ENCODE data around the gene DNAJB6.

DNAJB6 gene

DNA sequence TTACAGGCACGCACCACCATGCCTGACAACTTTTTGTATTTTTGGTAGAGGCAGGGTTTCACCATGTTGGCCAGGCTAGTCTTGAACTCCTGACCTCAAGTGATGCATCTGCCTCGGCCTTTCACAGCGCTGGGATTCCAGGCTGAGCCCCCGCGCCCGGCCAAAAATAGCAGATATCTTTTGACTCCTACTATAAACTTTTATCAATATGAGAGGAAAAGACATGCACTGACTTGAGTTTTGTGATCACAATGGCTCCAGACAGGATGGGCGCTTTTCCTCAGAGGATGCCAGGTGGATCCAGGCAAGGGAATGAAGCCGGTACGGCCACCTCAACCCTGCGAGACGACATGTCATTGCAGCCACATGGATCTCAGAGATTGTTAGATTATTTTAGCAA lies 123.9 kb downstream of the DNAJB6 start:
- H3K36me3 ChIP-seq (ENCODE audit: control insufficient read depth, insufficient read depth, low read length, severe bottlenecking): no peaks in the 10 kb centered on the region
- peaks cover 23% of the 10 kb centered on the region for H3K27me3 ChIP-seq (replicated peaks; ENCODE audit: control insufficient read depth, insufficient read depth, low read length)
- no peak overlapping the region for H3K4me3 ChIP-seq (ENCODE audit: low read length)
- no peaks in the 10 kb centered on the region for H3K4me1 ChIP-seq (ENCODE audit: control insufficient read depth, insufficient read depth, low read length)
- H3K9ac ChIP-seq (ENCODE audit: low read length): no peak overlapping the region
- H3K9me3 ChIP-seq (ENCODE audit: control insufficient read depth, low read length): no peaks in the 10 kb centered on the region
- no peak for DNase-seq (ENCODE audit: low read depth)

DNA sequence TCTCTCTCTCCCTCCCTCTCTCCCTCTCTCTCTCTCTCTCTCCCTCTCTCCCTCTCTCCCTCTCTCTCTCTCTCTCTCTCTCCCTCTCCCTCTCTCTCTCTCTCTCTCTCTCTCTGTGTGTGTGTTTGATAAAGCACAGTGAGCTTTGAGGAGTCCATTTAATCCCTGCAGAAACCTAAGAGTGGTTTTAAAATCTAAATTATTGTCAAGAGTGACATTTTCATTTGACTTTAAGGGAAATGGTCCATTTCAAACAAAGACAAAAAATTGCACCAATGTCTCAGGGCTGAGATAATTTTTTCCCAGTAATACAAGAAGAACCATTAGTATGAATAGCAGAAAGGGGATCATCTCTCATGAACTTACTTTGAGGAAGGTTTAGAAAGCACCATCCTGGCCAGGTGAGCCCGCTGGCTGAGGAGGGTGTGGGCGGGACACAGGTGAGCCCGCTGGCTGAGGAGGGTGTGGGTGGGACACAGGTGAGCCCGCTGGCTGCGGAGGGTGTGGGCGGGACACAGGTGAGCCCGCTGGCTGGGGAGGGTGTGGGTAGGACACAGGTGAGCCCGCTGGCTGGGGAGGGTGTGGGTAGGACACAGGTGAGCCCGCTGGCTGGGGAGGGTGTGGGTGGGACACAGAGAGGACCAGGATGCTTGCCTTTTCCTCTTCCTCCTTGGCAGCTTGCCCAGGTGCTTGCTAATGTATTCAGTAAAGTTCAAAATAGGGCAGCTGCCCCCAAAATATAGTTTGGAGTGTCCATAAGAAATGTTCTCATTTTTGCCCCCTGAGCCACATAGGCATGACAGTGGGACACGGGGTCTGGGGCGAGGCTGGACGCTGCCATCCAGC lies 125.0 kb downstream of the DNAJB6 start:
- Histone ChIP-seq H3K9me3 (ENCODE audit: control insufficient read depth, low read length) (peaks cover 4% of the 10 kb centered on the region), H3K27me3 (replicated peaks; ENCODE audit: control insufficient read depth, insufficient read depth, low read length) (peaks cover 27% of the 10 kb centered on the region), H3K4me1 (ENCODE audit: control insufficient read depth, insufficient read depth, low read length) (no peaks in the 10 kb centered on the region), H3K9ac (ENCODE audit: low read length) (no peak overlapping the region), H3K4me3 (ENCODE audit: low read length) (no peak overlapping the region), H3K36me3 (ENCODE audit: control insufficient read depth, insufficient read depth, low read length, severe bottlenecking) (no peaks in the 10 kb centered on the region)
- no peak for DNase-seq (ENCODE audit: low read depth)

DNA sequence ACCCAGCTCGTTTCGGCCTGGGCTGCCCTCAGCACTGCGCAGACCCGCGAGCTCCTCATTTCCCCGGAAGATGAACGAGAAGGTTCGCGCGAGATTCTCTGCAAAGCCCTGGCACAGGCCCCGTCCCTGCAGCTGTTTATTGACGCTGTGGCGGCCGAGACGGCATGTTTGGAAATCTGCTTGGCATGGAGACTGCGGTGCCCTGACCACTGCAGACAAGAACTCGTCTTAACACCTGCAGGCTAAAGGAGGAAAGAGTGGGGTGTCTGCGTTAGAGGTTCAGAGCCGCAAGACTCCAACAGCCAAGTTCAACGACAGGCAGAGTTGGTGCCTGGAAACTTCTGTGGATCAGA lies 125.6 kb downstream of the DNAJB6 start:
- no peaks in the 10 kb centered on the region for H3K4me1 ChIP-seq (ENCODE audit: control insufficient read depth, insufficient read depth, low read length)
- H3K36me3 ChIP-seq (ENCODE audit: control insufficient read depth, insufficient read depth, low read length, severe bottlenecking): no peaks in the 10 kb centered on the region
- no peak overlapping the region for H3K9ac ChIP-seq (ENCODE audit: low read length)
- no peak for DNase-seq (ENCODE audit: low read depth)
- no peak overlapping the region for H3K4me3 ChIP-seq (ENCODE audit: low read length)
- H3K9me3 ChIP-seq (ENCODE audit: control insufficient read depth, low read length): peaks cover 4% of the 10 kb centered on the region
- H3K27me3 ChIP-seq (replicated peaks; ENCODE audit: control insufficient read depth, insufficient read depth, low read length): peaks cover 30% of the 10 kb centered on the region

DNA sequence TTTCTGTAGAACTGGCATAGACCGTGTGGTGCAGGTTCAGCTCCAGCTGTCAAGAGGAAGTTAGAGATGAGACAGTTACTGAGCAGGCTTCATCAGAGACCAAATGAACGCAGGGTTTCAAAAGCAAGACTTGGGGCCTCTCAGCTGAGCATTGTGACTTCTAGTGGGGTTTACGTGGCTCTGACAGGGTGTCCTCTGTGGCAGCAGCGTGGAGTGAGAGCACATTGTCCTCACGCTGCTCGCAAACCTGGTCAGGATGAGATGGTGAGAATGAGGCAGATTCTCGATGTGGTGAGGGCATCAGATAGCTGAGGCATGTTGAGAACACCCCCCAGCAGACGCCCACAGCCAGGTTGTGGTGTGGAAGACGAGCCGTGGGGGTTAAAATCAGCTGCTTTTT lies 126.0 kb downstream of the DNAJB6 start:
- H3K9me3 ChIP-seq (ENCODE audit: control insufficient read depth, low read length): peaks cover 4% of the 10 kb centered on the region
- no peaks in the 10 kb centered on the region for H3K4me1 ChIP-seq (ENCODE audit: control insufficient read depth, insufficient read depth, low read length)
- H3K4me3 ChIP-seq (ENCODE audit: low read length): no peak overlapping the region
- no peaks in the 10 kb centered on the region for H3K36me3 ChIP-seq (ENCODE audit: control insufficient read depth, insufficient read depth, low read length, severe bottlenecking)
- DNase-seq (ENCODE audit: low read depth): no peak
- H3K27me3 ChIP-seq (replicated peaks; ENCODE audit: control insufficient read depth, insufficient read depth, low read length): peaks cover 32% of the 10 kb centered on the region
- no peak overlapping the region for H3K9ac ChIP-seq (ENCODE audit: low read length)

DNA sequence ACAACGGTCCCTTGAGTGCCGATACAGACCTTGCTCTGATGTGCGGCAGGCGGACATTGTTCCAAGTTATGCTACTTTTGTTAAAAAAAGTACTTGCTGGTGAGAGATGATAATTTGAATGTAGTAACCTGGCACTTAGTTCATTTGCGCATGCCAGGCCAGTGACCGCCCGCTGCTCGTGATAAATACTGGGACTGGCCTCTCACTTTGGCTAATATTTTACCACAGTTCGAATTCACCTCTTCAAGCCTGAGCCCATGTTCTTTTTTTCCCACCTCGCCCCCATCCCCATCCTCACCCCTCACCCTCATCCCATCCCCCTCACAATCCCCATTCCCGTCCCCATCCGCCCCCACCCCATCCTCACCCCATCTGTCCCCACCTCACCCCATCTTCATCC lies 126.4 kb downstream of the DNAJB6 start:
- H3K27me3 ChIP-seq (replicated peaks; ENCODE audit: control insufficient read depth, insufficient read depth, low read length): peaks cover 28% of the 10 kb centered on the region
- DNase-seq (ENCODE audit: low read depth): no peak
- H3K9me3 ChIP-seq (ENCODE audit: control insufficient read depth, low read length): peaks cover 4% of the 10 kb centered on the region
- no peak overlapping the region for H3K4me3 ChIP-seq (ENCODE audit: low read length)
- H3K9ac ChIP-seq (ENCODE audit: low read length): no peak overlapping the region
- H3K4me1 ChIP-seq (ENCODE audit: control insufficient read depth, insufficient read depth, low read length): no peaks in the 10 kb centered on the region
- no peaks in the 10 kb centered on the region for H3K36me3 ChIP-seq (ENCODE audit: control insufficient read depth, insufficient read depth, low read length, severe bottlenecking)

DNA sequence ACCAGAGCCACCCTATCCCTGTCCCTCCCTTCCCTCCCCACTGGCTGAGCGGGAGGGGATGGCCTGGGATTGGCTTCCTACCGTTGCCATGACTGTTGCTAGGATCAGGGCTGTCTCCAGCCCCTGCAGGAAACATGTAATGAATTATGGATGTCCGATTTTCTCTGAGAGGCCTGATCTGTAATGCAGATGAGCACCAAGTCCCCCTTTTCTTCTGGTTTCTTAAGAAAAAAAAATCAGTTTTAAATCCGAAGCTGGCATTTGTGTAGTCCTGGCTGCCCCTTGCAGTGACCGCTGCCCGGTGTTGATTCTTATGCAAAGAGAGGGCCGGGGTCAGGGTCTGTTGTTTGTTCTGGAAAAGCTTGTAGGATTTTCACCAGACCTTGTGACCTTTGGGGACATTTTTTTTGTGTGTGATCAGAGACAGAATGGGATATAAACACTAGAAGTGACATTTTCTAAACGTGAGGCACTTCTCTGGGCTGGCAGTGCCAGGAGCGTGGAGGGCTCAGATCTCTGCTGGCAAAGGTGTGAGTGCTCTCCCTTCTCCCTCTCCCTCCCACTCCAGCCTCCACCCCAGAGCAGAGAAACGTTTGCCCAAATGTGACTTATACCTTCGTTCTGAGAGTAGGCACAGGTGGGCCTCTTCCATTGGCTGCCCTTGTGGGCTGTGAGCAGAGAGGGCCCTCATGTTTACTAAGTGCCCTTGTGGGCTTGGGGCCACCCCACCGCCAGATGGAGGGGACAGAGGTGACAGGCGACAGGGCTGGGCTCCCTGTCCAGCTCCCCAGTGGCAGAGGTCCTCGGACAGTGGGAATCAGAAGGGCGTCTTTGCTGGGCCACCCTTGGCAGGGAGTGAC lies 127.5 kb downstream of the DNAJB6 start:
- Histone ChIP-seq H3K4me1 (ENCODE audit: control insufficient read depth, insufficient read depth, low read length) (no peaks in the 10 kb centered on the region), H3K36me3 (ENCODE audit: control insufficient read depth, insufficient read depth, low read length, severe bottlenecking) (no peaks in the 10 kb centered on the region), H3K4me3 (ENCODE audit: low read length) (no peak overlapping the region), H3K9ac (ENCODE audit: low read length) (no peak overlapping the region), H3K27me3 (replicated peaks; ENCODE audit: control insufficient read depth, insufficient read depth, low read length) (peaks cover 25% of the 10 kb centered on the region), H3K9me3 (ENCODE audit: control insufficient read depth, low read length) (peaks cover 4% of the 10 kb centered on the region)
- DNase-seq (ENCODE audit: low read depth): no peak

DNA sequence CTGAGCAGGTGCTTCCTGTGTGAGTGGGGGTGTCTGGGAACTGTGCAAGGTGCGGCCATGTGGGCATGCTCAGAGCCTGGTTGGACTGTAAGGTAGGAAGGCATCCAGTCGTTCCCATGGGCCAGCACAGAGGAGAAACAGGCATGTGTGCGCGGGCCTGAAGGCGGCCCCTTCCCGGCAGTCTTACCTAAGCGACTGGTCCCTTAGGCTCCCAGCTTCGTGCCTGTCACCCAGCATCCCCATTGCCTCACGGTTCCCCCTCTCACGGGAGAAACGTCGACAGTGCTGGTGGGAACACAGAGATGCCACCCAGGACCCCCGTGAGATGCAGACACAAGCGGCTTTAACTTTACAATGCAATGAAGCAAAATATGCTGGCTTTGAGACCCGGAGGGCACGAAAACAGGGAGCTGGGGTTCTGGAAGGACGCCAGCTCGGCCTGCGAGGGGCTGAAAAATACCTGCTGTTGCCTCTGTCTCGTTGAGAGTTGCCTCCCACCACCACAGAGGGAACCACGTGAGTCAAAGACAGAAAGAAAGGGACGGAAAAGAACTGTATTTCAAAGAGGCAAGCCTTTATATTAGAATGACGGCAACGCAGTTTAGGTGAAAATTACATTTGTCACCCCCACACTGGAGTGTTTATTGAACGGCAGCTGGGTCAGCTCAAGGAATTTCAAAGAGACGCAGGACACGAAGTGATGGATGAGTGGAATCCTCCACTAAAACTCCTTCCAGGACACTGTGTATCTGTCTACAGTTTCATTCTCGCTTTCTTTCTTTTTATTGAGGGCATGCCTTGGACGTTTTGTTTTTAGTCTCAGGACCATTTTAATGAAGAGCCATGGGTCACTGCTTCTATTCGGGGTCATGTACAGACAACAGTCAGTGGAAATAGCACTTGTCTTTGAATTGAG lies 128.4 kb downstream of the DNAJB6 start:
- H3K9me3 ChIP-seq (ENCODE audit: control insufficient read depth, low read length): peaks cover 4% of the 10 kb centered on the region
- H3K27me3 ChIP-seq (replicated peaks; ENCODE audit: control insufficient read depth, insufficient read depth, low read length): peaks cover 25% of the 10 kb centered on the region
- no peak overlapping the region for H3K4me3 ChIP-seq (ENCODE audit: low read length)
- H3K4me1 ChIP-seq (ENCODE audit: control insufficient read depth, insufficient read depth, low read length): no peaks in the 10 kb centered on the region
- no peaks in the 10 kb centered on the region for H3K36me3 ChIP-seq (ENCODE audit: control insufficient read depth, insufficient read depth, low read length, severe bottlenecking)
- no peak overlapping the region for H3K9ac ChIP-seq (ENCODE audit: low read length)
- no peak for DNase-seq (ENCODE audit: low read depth)

DNA sequence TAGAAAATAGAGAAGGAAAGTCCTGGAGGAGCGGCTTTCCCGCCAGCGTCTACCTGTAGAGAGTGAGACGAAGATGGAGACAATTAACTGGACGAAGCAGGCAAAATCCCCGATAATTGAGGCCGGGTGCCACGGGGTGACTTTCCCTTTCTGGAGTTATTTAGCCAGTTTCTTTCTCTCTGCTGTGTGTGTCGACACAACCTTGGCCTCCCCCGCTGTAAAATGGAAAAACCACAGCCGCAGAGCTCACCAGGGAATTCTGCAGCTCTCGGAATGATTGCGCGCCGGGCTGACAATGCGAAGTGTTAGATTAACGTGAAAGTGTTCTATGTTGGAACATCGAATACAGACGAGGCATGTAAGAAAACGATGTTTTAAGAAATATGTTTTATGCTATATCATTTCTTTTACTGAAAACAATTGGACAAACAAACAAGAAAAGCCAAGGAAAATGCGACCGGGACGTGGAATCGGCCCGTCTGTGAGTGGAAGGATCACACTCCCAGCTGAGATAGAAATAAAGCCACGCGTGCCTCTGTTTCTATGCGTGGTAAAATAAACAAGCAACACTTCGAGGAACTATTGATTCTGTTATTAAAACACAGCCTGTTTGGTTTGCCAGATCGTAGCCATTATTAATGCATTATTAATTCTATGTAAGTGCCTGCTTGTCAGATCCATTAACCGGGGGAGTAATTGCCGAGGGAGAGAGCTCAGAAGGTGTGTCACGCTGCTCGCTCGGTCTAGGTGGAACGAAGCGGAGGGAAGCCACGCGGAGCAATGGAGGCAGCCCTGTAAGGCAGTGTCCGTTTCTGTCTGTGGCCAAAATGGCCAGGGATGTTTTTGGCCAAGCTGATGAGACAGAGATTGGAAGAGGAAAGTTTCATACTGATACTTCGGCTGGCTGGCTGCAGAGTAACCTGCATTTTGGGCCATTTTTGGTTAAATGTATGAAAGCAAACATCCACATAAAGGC lies 129.4 kb downstream of the DNAJB6 start:
- no peak for DNase-seq (ENCODE audit: low read depth)
- Histone ChIP-seq H3K27me3 (replicated peaks; ENCODE audit: control insufficient read depth, insufficient read depth, low read length) (peaks cover 25% of the 10 kb centered on the region), H3K4me1 (ENCODE audit: control insufficient read depth, insufficient read depth, low read length) (no peaks in the 10 kb centered on the region), H3K9me3 (ENCODE audit: control insufficient read depth, low read length) (peaks cover 4% of the 10 kb centered on the region), H3K4me3 (ENCODE audit: low read length) (no peak overlapping the region), H3K9ac (ENCODE audit: low read length) (no peak overlapping the region), H3K36me3 (ENCODE audit: control insufficient read depth, insufficient read depth, low read length, severe bottlenecking) (no peaks in the 10 kb centered on the region)

DNA sequence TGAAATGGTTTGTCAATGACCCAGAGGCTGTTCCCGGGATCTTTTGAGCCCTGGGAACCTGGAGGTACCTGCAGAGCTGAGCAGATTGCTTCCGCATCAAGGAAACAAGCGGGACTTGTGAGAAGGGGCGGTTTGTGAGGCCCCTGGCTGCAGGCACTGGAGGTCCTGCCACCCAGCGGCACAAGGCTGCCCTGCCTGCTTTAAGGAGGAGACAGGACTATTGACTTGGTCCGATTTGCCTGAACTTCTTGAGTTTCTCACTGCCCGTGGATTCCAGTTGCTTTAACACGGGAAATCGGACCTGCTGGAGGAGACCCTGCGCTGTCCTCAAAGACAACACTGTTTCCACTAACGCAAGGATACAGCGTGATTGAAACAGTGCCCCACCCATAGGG lies 130.1 kb downstream of the DNAJB6 start:
- Histone ChIP-seq H3K27me3 (replicated peaks; ENCODE audit: control insufficient read depth, insufficient read depth, low read length) (peaks cover 25% of the 10 kb centered on the region), H3K9me3 (ENCODE audit: control insufficient read depth, low read length) (peaks cover 5% of the 10 kb centered on the region), H3K4me1 (ENCODE audit: control insufficient read depth, insufficient read depth, low read length) (no peaks in the 10 kb centered on the region), H3K9ac (ENCODE audit: low read length) (no peak overlapping the region), H3K4me3 (ENCODE audit: low read length) (no peak overlapping the region), H3K36me3 (ENCODE audit: control insufficient read depth, insufficient read depth, low read length, severe bottlenecking) (no peaks in the 10 kb centered on the region)
- DNase-seq (ENCODE audit: low read depth): no peak

All from adipocyte (in vitro differentiated cells).